Measurements from ENCODE around the gene SEMA6B.
"Not testable (repeated sequence)": the region's sequence is repeated elsewhere in the genome, so short reads cannot be mapped to it uniquely, and the experiment has no call there.

Gene SEMA6B

DNA sequence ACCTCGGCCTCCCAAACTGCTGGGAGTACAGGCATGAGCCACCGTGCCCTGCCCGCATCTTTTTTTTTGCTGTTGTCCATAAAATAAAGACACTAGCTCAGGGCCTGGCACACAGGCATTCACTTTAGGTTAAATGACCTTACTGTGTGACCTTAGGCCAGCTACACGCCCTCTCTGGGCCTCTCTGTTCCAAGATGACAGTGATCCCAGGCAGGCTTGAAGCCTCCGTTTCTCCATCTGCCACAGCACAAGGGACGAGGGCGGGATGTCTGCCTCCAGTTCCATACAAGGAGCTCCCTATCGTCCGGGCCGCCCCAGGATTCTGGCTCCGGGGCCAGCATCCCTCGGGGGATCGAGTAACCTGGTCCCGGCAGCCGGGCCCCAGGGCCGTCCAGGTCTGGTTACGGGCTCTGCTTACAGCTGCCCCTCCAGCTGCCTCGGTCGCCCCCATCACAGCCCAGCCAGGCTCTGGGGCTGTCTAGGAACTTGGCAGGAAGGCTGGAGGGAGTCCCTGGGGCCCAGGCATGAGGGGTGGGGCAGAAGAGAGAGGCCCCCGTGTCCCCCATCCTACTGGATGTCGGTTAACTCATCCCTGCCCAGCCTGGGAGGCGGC is 11.9 kb upstream of the SEMA6B start:
- Histone ChIP-seq H3K4me1 (peaks cover 11% of the 10 kb centered on the region), H3K9me3 (no peaks in the 10 kb centered on the region), H3K27me3 (ENCODE audit: low read depth) (no peaks in the 10 kb centered on the region), H3K36me3 (replicated peaks) (no peaks in the 10 kb centered on the region), H3K4me3 (no peak overlapping the region)
- in situ Hi-C loops (cut with MboI; ENCODE audit: low sequenced_read_pairs) = loop anchor here (10.0 kb wide), 1 partner anchor 233 kb away; no protein-coding TSS in a partner anchor
- no peak for DNase-seq (ENCODE audit: low spot score in 2 of 2)

DNA sequence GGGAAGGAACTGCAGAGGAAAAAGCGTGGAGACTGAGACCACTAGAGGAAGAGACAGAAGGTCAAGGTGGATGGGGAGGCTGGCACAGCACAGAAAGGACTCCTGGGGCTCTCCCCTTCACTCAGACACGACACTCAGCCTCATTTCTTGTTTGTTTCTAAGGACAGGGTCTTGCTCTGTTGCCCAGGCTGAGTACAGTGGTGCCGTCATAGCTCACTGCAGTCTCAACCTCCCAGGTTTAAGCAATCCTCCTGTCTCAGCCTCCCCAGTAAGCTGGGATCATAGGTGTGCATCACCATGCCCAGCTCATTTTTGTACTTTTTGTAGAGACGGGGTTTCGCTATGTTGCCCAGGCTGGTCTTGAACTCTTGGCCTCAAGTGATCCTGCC is 11.4 kb upstream of the SEMA6B start:
- no peaks in the 10 kb centered on the region for H3K36me3 ChIP-seq (replicated peaks)
- no peaks in the 10 kb centered on the region for H3K27me3 ChIP-seq (ENCODE audit: low read depth)
- no peak overlapping the region for H3K4me3 ChIP-seq
- H3K4me1 ChIP-seq = peaks cover 11% of the 10 kb centered on the region
- in situ Hi-C loops (cut with MboI; ENCODE audit: low sequenced_read_pairs) = loop anchor here (10.0 kb wide), 1 partner anchor 234 kb away; no protein-coding TSS in a partner anchor
- H3K9me3 ChIP-seq = no peaks in the 10 kb centered on the region
- no peak for DNase-seq (ENCODE audit: low spot score in 2 of 2)

DNA sequence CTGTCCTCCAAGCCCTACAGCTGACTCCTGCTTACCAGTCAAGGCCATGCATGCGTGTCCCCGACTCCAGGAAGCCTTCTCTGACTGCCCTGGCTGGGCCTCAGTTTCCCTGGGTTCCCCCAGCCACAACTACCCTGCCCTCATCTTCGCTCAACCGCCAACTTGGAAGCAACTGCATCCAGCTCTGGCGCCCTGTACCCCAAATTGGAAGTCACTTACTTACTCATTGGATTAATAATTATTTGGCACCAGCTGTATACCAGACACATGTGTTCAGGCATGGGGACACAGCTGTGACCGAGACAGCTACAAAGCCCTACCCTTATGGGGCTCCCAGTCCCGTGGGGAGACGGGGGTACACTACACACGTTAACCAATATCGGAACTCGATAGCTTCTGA is 10.9 kb upstream of the SEMA6B start:
- in situ Hi-C loops (cut with MboI; ENCODE audit: low sequenced_read_pairs) = loop anchor here (10.0 kb wide), 1 partner anchor 234 kb away; no protein-coding TSS in a partner anchor

DNA sequence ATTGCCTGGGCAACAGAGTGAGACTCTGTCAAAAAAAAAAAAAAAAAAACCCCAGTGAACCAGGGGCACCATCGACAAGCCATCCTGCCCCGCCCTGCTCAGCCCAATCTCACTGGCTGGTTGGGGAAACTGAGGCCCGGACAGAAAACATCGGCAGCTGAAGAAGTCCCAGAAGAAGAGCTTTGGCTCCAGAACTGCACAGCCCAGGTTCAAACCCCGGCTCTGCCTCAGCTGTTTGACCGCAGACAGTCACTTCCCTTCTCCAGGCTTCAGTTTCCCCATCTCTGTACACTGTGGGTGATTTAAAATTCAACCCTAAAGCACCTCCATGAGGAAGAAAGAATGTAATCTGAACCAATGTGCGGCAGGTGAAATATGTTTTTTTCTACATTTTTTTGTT is 9.4 kb upstream of the SEMA6B start:
- Histone ChIP-seq H3K27me3 (ENCODE audit: low read depth) (no peaks in the 10 kb centered on the region), H3K9me3 (no peaks in the 10 kb centered on the region), H3K4me1 (peaks cover 5% of the 10 kb centered on the region), H3K4me3 (no peak overlapping the region), H3K36me3 (replicated peaks) (no peaks in the 10 kb centered on the region)
- no peak for DNase-seq (ENCODE audit: low spot score in 2 of 2)
- in situ Hi-C loops (cut with MboI; ENCODE audit: low sequenced_read_pairs) = no loop called here

More for the DNA sequence above, 10.9 kb upstream of the SEMA6B start:
- Histone ChIP-seq H3K4me3 (no peak overlapping the region), H3K4me1 (peaks cover 8% of the 10 kb centered on the region), H3K27me3 (ENCODE audit: low read depth) (no peaks in the 10 kb centered on the region), H3K9me3 (no peaks in the 10 kb centered on the region), H3K36me3 (replicated peaks) (no peaks in the 10 kb centered on the region)
- DNase-seq (ENCODE audit: low spot score in 2 of 2) = no peak

DNA sequence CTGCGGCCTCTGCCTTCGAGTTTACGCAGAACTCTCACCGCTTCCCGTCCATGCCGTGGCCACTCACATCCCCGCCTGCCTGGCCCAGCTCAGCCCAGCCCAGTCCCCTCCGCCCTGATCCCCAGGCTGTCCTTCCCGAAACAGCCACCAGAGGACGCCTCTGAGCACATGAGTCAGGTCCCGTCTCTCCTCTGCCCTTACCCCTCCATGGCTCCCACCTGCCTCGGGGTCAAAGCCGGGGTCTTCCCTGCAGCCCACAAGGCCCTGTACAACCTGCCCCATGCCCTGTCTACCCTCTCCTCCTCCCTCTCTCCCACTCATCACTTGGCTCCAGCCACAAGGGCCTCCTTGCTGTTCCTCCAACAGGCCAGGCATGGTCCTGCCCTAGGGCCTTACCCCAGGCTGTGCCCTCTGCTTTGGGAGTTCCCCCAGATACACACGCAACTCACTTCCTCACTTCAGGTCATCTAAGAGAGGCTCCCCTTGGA is 8.1 kb upstream of the SEMA6B start:
- peak in 1 of 2 experiments; percentile 87 for DNase-seq (ENCODE audit: low spot score in 2 of 2)
- H3K4me1 ChIP-seq = peaks cover 5% of the 10 kb centered on the region

DNA sequence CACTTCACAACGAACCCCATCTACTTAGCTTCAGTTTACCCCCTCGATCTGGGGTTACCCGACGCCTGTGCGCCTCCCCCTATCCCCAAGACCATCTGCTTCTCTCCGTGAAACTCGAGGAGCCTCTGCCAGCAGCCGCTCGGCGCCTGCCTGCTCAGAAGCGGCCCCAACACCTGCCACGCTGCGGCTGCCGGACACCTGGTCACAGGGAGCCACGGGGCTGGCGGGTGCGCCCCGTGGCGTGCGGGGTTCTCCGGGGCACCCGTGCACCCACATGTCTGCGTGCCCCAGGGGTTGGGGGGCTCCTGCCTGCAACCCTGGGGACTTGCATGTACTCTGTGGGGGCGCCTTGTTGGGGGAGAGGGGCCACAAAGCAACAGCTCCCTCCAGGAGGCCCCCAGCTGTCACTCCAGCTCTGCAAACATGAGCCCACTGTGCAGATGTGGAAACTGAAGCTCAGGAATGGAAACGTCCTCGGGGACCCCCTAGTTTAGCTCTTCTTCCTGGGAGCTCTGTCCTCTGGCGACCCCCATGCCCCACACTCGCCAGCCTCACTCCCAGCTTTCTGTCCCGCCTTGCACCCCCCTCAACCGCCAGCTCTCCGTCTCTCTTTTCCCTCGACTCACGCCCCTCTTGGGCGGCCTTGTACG is 7.0 kb upstream of the SEMA6B start:
- no peaks in the 10 kb centered on the region for H3K9me3 ChIP-seq
- no peaks in the 10 kb centered on the region for H3K36me3 ChIP-seq (replicated peaks)
- H3K4me1 ChIP-seq = peaks cover 5% of the 10 kb centered on the region
- no peak overlapping the region for H3K4me3 ChIP-seq
- DNase-seq (ENCODE audit: low spot score in 2 of 2) = no peak
- in situ Hi-C loops (cut with MboI; ENCODE audit: low sequenced_read_pairs) = no loop called here
- no peaks in the 10 kb centered on the region for H3K27me3 ChIP-seq (ENCODE audit: low read depth)

More for the DNA sequence above, 8.1 kb upstream of the SEMA6B start:
- Histone ChIP-seq H3K9me3 (no peaks in the 10 kb centered on the region), H3K36me3 (replicated peaks) (no peaks in the 10 kb centered on the region), H3K4me3 (no peak overlapping the region), H3K27me3 (ENCODE audit: low read depth) (no peaks in the 10 kb centered on the region)
- in situ Hi-C loops (cut with MboI; ENCODE audit: low sequenced_read_pairs) = no loop called here

DNA sequence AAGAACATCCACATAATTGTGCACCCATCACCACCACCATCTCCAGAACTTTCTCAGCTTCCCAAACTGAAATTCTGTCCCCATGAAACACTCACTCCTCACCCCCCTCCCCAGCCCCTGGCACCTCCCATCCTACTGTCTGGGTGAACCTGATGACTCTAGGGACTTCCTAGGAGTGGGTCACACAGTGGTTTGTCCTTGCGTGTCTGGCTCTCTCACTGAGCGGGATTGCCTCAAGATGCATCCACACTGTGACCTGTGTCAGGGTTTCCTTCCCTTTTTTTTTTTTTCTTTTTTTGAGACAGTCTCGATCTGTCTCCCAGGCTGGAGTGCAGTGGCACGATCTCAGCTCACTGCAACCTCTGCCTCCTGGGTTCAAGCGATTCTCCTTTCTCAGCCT is 4.1 kb upstream of the SEMA6B start:
- in situ Hi-C loops (cut with MboI; ENCODE audit: low sequenced_read_pairs); H3K4me3 ChIP-seq; H3K36me3 ChIP-seq (replicated peaks); H3K27me3 ChIP-seq (ENCODE audit: low read depth); DNase-seq (ENCODE audit: low spot score in 2 of 2); H3K9me3 ChIP-seq; H3K4me1 ChIP-seq: not testable (repeated sequence)

DNA sequence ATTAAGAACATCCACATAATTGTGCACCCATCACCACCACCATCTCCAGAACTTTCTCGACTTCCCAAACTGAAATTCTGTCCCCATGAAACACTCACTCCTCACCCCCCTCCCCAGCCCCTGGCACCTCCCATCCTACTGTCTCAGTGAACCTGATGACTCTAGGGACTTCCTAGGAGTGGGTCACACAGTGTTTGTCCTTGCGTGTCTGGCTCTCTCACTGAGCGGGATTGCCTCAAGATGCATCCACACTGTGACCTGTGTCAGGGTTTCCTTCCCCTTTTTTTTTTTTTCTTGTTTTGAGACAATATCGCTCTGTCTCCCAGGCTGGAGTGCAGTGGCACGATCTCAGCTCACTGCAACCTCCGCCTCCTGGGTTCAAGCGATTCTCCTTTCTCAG is 2.6 kb upstream of the SEMA6B start:
- DNase-seq (ENCODE audit: low spot score in 2 of 2); in situ Hi-C loops (cut with MboI; ENCODE audit: low sequenced_read_pairs): not testable (repeated sequence)

DNA sequence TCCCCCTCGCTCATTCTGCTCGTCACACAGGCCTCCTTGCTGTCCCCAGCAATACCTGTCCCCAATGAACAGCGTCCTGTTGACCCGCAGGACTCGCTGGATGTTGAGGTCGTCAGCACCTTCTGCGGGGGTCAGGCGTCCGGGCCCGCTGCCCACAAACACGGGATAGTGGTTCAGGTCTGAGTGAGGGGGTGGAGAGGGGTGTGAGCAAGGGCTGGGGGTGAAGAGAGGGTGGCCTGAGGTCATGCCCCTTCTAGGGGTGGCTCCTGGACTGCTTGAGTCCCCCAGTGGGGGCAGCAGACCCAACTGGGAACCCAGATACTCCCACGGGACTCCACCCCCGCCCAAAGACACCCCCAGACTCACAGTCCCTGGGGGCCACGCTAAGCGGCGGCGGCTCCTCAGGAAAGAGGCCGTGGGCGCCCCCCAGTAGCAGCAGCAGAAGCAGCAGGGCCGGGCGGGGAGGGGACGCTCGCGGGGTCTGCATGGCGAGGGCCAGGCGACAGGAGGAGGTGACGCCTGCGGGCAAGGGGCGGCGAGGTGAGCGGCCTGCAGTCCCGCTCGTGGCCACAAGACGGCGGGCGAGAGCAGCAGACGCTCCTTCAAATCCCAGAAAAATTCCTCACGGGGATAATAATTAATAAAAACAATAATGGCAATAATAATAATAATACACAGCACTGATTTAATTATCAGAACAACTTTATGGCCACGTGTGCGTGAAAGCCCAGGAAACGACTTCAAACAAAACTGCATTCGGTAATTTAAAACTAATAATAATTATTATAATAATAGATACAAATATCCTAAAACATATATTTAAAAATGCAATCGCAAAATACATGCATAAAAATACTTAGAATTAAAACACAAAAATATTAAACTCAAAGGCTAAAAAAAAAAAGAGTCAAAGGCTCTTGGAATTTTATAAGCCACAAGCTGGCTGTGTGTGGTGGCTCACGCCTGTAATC is 1.2 kb downstream of the SEMA6B start:
- no peaks in the 10 kb centered on the region for H3K4me1 ChIP-seq
- no peak overlapping the region for H3K4me3 ChIP-seq
- in situ Hi-C loops (cut with MboI; ENCODE audit: low sequenced_read_pairs) = no loop called here
- H3K9me3 ChIP-seq = no peaks in the 10 kb centered on the region
- DNase-seq (ENCODE audit: low spot score in 2 of 2) = peak; percentile 42 to 75
- H3K27me3 ChIP-seq (ENCODE audit: low read depth) = no peaks in the 10 kb centered on the region
- peaks cover 4% of the 10 kb centered on the region for H3K36me3 ChIP-seq (replicated peaks)

More for the DNA sequence above, 2.6 kb upstream of the SEMA6B start:
- not testable (repeated sequence) for H3K9me3 ChIP-seq; H3K4me1 ChIP-seq; H3K4me3 ChIP-seq; H3K27me3 ChIP-seq (ENCODE audit: low read depth); H3K36me3 ChIP-seq (replicated peaks)

DNA sequence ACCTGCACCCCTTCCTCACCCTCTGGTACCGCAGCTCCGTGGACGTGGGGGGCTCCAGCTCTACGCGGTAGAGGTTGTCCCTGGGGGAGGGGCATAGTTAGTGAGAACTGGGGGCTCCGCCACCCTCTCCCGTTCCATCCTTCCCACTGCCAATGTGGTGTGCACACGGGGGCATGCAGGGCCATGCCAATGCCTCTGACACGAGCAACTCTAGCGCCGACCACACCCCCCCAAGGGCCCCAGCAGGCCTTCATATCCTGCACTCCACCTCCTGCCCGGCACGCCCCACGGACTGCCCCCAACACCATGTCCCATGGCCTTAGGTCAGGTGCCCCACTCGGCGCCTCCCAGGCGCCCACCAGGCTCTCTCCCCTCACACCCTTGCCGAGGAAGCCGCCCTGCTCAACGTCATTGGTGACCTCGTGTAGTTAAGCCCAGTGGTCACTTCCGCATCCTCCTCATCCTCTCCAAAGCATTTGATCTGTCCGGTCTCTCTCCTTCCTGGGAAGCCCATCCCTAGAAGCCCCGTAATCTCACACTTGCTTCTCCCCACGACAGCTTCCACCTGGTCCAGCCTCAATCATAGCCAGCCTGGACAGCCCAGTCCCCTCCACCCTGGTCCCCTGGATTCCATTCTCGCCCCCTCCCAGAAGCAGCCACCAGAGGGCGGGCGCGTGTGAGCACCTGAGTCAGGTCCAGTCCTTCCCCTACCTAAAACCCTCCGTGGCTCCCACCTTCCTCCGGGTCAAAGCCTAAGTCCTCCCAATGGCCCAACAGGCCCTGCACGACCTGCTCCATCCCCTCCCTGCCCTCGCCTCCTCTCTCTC is 2.1 kb downstream of the SEMA6B start:
- H3K4me1 ChIP-seq = no peaks in the 10 kb centered on the region
- in situ Hi-C loops (cut with MboI; ENCODE audit: low sequenced_read_pairs) = no loop called here

DNA sequence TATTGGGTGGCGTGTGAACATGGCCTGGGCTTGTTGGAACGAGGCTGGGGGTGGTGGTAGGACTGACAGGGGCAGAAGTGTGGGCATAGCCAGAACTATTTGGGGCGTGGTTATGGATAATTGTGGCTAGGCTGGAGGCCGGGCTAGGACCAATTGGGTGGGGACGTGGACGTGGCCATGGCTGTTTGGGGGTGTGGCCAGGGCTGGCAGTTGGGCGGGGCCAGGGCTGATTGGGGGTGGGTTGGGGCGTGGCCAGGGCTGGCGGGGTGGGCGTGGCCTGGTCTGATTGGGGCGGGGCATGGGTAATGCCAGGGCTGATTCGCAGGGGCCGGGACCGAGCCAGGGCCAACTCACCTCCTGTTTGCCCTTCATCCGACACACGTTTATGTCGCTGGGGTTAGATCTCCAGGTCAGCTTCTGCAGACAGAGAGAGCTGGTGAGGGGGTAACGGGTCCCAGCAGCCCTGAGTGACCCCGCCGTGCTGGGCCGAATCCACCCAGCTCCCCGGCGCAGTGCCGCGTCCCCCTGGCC is 2.8 kb downstream of the SEMA6B start:
- in situ Hi-C loops (cut with MboI; ENCODE audit: low sequenced_read_pairs) = no loop called here
- peaks cover 12% of the 10 kb centered on the region for H3K36me3 ChIP-seq (replicated peaks)
- H3K4me3 ChIP-seq = no peak overlapping the region
- no peaks in the 10 kb centered on the region for H3K27me3 ChIP-seq (ENCODE audit: low read depth)
- DNase-seq (ENCODE audit: low spot score in 2 of 2) = peak; percentile 27 to 86
- H3K4me1 ChIP-seq = no peaks in the 10 kb centered on the region
- no peaks in the 10 kb centered on the region for H3K9me3 ChIP-seq

More for the DNA sequence above, 2.1 kb downstream of the SEMA6B start:
- H3K27me3 ChIP-seq (ENCODE audit: low read depth) = no peaks in the 10 kb centered on the region
- DNase-seq (ENCODE audit: low spot score in 2 of 2) = peak in 1 of 2 experiments; percentile 61
- H3K4me3 ChIP-seq = no peak overlapping the region
- H3K36me3 ChIP-seq (replicated peaks) = peaks cover 8% of the 10 kb centered on the region
- no peaks in the 10 kb centered on the region for H3K9me3 ChIP-seq

DNA sequence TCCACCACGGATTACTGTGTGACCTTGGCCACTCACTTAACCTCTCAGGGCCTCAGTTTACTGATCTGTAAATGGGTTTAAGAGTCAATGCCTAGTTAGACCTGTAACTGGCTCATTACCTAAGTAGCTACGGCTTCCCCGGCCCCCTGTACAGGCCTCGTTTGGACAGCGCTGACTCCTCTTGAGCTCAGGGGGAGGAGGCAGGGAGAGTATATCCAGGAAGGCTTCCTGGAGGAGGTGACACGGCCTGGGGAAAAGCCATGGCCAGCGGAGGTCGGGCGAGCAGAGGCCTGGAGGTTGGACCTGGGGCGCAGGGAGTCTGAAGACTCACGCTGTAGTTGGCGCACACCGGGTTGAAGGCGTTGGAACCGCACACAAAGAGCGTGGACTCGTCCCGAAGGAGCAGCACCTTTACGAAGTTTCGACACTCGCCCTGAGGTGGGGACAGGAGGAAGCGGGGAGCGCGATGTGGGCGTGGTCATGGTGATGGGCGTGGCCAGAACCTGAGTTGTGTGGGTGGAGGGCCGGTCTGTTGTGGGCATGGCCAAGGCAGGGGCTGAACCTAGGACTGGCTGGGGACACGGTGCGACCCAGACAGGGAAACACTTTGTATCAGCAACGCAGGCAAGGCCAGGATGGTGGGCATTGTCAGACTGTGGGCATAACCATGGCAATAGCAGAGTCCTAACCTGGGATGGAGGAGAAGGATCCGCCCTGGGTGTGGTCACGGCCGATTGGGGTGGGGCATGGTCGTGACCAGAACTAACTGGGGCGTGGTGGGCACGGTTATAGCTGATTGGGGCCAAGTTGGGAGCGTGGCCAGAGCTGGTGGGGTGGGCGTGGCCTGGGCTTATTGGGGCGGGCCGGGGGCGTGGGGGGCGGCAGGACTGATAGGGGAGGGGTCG is 3.6 kb downstream of the SEMA6B start:
- Histone ChIP-seq H3K4me1 (no peaks in the 10 kb centered on the region), H3K27me3 (ENCODE audit: low read depth) (no peaks in the 10 kb centered on the region), H3K4me3 (no peak overlapping the region), H3K36me3 (replicated peaks) (peaks cover 12% of the 10 kb centered on the region), H3K9me3 (no peaks in the 10 kb centered on the region)
- in situ Hi-C loops (cut with MboI; ENCODE audit: low sequenced_read_pairs) = no loop called here
- peak in 1 of 2 experiments; percentile 57 for DNase-seq (ENCODE audit: low spot score in 2 of 2)
